CD4-positive, alpha-beta T cell treated with Interleukin-4 for 1 hour (primary cell): ENCODE measurements around the gene GALNT7.

ENCODE experiments used
- DNase-seq, 2 donors: peaks; one replicate each; pipeline ENCODE4 v3.0.0-alpha.2; 2020 to 2022

GALNT7 gene

DNA sequence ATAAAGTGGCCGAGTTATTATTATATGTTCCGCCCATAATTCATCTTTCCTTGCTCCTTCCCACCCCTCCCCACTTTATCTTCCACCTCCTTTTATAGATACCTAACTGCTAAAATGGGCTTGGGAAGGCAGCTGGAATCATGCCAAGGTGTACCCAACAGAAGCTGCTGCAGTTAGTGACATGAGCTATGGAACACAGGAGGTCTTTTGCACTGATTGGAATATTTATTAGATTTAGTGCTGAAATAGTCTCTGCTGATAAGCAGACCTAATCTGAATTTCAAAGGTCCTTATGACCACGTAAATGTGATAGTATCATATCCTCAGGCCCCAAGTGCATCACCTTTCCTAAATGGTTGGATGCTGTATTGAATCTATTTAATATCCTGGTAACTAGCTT, 100.7 kb downstream of the GALNT7 start:
- no peak for DNase-seq

DNA sequence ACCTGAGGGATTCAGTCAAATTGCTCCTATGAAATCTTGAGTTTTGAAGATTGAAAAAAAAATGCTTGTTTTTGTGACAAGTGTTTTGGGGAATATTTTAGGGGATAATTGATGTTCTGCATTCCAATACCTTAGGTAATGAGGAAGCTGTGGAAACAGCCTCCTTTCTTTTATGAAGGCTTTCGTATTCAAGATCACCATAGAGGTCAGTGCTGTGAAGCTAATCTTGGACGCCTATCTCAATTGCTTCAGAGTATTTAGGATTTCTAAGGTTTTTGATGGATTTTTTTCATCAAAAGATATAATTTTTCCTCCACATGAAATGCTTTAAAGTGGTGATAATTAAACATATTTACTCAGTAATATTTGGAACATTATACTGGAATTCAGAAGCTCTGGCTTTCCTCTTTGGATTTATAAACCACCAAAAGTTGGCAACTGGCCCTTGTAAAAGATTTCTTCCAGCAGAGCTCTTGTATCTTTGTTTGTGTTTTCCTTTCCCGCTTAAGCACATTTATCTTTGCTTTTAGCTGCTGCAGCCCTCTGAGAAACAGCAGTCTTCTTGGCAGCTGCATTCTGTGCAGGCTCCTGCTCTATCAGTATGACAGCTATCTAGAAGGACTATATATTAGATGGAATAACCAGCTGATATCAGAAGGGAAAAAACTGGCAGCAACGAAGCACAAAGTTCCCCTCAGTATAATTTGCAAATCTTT, 101.9 kb downstream of the GALNT7 start:
- DNase-seq: no peak

DNA sequence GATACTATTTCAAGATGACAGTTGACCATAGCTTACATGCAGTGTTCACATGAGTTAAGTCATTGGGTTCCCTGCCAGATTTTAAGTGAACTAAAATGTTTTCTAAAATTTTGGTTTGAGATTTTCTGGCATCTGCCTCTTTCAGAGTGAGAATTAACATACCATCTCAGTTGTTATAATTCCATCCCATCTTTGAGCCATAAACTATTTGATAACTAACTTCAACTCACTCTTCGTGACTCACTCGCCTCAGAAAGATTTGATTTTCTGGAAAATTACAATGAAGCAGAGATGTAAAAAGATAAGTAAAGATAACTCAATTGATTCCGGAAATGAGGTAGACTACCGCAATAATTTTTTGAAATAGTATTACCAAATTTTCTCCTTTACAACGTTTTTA, 103.7 kb downstream of the GALNT7 start:
- DNase-seq: no peak

DNA sequence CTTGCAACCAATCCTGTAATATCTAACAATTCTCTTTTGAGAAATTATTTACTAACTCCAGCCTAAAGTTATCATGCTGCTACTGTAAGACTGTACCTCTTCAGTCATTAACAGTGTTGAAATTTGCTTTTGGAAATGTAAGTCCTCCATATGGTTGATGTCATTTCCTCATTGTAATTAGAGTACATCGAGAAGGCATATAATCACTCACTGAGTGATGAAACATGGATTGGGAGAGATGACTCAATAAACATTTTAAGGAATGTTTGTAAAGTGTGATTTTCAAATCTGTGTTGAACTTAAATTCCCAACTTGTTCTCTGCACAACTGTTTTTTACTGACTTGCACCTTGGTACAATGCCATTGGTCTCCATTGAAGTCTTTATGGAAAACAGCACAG, 104.4 kb downstream of the GALNT7 start:
- no peak for DNase-seq

DNA sequence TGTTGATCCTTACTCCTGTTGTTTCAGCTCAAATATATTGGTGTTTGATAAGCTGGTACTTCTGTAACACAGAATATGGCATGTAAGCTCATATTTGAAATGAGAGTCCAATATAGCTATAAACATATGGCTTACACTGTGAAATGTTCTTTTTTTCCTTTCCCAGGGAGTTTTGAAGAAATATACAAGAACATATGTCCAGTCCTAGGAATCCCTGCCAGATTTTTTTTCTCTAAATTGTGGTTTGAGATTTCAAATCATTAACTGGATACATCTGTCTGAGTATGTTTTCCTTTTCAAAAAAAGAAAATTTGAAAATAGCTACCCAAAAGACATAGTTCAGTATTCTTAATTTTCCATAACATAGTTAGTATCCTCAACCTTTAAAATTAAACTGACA, 105.3 kb downstream of the GALNT7 start:
- no peak for DNase-seq

DNA sequence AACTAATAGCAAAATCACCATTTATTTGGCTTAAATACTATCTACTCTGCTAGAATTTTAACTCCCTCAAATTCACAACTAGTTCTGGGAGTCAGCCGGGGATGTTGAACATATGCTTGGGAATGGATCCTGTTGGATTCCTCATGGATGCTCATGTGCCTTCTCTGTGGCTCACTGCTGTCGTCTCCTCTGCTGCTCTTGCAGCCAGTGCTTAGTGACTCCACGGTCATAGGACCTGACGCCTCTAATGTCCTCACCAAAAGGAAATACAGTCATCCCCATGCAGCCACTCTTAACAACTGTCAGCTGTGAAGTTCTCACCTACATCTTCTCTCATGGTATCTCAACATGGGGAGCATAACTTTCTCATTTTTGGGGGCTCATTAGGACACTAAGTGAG, 106.1 kb downstream of the GALNT7 start:
- no peak for DNase-seq

DNA sequence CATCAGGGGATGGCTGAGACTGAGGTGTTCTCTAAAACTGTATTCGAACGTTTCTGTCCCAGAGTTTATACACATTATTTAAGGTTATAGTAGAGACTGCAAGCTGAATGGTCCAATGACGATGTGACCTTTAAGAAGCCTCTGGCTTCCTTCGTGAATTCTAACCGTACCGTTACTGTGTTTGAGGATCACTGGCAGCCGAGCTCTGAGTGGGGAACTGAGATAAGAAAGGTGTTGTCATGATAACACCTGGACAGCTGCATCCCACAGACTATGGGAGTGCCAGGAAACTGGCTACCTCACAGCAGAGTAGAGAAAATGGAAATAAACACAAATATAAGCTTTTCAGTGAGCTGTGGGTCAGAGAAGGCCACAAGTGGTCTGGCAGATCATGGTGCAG, 106.5 kb downstream of the GALNT7 start:
- no peak for DNase-seq

DNA sequence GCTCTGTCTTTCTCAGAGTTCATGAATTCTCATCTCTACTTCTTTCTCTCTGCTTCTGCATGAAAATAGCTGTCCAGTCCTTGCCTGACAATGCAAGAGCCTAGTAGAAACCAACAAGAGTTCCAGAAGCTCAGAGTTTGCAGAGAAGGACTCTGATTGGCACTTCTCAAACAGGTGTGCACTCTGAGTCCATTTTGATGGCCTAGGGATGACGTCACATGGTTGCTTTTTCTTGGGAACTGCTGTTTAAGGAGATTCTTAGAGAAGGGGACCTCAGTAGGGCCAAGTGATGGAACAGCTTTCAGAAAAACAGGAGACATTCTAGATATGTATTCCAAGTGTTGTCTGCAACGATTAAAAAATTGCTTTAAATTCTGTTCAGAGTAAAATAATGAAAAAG, 108.7 kb downstream of the GALNT7 start:
- no peak for DNase-seq

DNA sequence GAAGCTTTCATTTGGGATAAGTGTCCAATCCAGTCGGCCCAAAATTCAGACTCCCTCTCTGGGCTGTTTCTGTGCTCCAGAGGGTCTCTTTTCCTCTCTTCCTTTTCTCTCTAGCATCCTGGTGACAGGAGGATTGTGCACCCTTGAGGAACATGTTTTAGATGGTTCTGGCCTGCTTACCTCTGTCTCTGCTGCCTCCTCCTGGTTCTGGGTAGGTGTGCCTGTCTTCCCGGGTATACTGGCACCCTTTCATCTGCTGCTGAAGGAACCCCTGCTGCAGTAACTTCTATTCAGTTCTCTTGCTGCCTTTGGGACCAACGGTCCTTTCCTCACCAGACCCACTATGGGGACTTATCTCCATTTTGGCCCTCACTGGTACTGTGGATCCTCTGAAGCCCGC, 112.4 kb downstream of the GALNT7 start:
- DNase-seq: no peak

DNA sequence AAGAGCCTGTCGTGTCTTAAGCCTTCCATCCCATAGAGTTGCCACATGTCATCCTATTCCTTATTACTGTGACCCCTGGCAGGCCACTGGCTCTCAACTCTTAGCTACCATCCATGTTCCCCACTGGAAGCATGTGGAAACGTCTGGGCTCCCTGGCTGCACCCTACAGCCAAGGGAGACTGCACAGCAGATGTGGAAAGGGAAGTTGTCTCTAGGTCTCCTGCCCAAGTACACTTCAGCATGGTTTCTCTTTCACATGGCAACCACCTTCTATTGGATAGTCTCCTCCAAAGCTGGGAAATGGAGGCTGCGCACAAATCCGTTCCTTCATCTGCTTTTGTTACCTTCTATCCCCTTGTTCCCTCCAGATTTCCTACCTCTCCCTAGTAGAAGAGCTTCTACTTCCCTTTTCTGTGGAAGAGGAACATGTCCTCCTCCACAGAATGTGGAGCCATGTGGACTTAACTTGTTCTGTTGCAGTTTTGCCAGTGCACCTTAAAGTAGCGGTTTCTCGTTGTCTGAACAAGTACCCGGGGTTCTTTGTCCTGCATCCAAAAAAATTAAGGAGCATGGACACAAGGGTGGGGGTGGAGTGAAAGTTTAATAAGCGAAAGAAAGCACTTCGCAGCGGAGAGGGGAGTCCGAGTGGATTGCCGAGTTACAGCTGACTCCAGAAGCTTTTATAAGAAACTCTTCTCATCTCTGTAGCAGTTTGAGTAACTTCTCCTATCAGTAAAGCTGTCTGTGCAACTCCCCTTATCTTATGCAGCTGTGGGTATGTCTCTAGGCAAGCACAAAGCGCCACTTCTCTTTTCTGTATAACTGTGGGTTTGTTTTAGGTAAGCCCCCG, 113.0 kb downstream of the GALNT7 start:
- no peak for DNase-seq

DNA sequence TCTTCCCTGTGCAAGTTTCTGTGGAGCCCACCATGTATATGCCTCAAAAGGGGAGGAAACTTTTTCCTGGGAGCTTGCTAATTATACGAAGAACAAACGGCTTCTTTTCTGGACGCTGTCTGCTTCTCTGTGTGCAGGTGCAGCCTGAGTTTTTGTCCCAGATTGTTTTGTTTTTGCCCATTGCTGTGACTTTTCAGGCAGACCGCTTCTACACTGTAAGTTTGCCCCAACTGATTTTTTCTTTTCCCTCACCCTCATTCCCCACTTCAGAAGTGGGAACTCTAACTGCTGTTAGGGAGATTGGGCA, 113.6 kb downstream of the GALNT7 start:
- DNase-seq: no peak

DNA sequence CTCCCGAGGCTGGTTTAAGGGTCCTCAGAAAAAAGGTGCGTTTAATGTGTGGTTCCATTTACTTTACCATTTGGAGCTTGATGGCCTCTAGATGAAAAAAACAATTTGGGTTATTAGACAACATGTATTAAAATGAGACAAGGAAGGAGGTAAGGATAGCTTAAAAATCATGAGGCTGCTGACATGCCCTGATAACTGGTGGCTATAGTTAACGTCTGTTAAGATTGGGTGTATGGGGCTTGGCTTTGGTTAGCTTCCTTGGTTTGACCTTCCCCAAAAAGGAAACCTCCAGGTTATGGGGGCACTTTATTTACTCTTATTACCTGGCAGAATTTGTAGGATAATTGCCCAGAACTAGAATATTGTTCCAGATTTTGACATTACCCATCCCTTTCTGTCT, 114.0 kb downstream of the GALNT7 start:
- no peak for DNase-seq

DNA sequence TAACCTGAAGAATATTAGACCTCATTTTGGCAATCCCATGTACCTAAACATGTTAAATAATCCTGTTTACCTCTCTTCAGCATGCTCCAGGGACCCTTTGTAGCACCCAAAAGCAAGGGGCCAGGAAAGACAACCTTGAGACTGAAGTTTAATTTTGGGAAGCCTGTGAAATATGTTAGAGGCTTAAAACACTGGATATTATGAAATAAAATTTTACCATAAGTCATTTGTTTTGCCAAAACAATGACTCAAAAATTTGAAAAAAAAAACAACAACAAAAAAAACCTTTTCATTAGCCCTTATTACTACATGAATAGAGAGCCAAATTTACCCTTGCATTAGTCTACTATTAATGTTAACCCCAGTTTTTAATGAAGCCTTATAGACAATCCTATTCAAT, 115.9 kb downstream of the GALNT7 start:
- DNase-seq: no peak

DNA sequence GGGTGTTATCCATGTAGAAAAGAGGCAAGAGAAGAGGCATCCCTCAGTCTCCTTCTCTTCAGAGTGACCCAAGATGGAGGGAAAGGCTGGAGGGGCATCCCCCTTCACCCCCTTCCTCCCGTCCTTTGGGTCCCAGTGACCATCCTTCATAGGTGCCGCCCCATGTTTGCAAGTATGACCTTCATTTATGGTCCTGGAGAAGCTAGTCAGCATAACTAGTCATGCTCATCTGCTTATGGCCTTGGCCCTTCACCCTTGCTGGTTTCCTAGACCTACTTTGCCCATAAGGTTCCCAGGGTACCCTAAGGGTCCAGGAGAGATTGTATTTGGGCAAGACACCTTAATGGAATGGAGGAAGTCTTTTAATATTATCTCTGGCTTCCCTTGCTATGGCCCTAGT, 118.9 kb downstream of the GALNT7 start:
- no peak for DNase-seq

DNA sequence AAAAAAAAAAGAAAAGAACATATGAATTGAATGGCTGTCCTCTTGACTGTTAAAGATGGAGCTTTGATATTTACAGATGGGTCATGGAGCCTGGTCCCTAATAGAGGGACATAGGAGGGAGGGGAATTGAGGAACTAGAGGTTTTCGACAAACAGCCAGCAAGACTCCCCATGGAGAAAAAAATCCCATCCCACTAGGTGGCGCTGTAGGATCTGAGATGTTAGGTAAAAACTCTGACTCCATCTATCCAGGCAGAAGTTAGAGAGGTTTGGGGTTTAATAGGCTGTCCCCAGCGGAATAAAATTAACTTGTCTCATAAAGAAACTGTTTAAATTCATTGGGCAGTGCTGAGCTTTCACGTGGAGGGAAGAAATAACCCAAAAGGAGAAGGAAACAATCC, 119.7 kb downstream of the GALNT7 start:
- peak; percentile 58 to 64 for DNase-seq

DNA sequence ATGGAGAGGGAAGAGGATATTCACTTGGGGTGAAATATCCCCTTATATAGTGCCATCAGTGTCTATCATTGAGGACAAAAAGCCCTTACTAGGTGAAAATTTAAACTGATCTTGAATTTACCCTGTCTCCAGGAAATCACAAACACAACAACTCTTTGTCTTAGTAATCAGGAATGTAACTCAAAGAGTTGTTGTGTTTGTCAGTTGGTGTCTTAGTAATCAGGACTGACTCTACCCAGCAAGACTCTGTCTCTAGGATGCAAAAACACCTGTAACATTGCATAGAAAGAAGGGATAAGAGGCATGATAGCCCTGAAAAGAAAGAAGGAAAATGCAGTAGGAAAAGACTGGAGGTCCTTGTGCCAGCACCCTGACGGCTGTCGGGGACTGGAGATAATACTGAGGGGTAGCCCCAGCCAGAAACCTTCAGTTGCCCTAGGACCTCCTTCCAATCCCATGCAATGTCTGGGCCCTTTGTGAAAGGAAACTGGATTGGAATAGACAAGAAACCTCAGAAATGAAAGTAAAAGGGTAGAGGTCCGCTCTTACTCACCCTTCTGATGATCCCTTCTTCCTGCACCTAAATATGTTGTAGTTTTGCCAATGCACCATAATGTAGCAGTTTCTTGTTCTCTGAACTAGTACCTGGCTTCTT, 120.2 kb downstream of the GALNT7 start:
- DNase-seq: no peak

DNA sequence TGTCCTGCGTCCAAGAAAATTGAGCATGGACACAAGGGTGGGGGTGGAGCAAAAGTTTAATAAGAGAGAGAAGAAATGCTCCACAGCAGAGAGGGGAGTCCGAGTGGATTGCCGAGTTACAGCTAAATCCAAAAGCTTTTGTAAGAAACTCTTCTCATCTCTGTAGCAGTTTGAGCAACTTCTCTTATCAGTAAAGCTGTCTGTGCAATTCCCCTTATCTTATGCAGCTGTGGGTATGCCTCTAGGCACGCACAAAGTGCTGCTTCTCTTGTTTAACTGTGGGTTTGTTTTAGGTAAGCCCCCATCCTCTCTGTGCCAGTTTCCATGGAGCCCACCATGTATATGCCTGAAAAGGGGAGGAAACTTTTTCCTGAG, 120.7 kb downstream of the GALNT7 start:
- no peak for DNase-seq

DNA sequence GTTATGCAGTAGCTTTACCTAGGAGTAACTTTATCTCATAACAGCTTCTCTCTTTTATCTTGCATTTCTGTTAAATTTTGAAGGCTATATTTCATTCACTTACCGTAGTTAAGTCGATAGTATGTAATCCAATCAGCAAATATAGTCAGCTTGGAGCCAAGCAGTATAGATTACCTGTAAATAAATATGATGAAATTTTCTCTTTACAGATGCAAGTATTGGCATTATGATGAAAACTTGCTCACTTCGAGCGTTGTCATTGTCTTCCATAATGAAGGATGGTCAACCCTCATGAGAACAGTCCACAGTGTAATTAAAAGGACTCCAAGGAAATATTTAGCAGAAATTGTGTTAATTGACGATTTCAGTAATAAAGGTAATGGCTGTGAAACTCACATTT, 123.3 kb downstream of the GALNT7 start:
- DNase-seq: no peak

DNA sequence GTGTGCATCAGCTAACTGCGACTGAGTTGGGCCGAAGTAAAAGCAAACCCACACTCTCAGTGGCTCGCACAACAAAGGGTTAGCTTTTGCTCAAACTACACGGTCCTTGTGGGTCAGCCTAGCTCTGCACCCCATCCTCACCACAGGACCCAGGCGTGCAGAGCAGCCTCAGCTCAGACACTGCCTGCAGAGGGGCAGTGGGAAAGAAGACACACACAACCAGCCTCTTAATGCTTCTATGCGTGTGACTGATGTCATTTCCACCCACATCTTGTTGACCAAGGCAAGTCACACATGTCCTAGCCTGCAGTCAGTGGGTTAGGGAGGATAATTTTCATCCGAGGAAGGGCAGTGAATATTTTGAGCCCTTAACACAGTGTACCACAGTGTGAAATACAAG, 125.1 kb downstream of the GALNT7 start:
- DNase-seq: no peak

DNA sequence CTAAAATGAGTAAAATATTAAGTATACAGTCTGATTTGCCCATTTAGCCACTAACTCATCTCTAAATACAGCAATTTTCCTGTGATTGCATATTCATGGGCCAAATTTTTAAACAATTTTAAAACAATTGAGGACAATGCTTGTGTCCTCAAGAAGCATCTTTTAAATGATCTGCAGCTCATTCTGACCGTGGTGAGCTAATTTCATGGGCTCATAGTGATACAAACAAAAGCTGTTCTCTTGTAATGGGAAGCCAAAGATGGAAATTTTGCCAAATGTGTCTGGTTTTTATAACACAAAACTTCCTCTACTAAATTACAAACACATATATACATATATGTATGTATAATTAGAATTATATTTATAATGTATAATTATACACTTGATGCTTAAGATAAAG, 125.8 kb downstream of the GALNT7 start:
- DNase-seq: no peak

DNA sequence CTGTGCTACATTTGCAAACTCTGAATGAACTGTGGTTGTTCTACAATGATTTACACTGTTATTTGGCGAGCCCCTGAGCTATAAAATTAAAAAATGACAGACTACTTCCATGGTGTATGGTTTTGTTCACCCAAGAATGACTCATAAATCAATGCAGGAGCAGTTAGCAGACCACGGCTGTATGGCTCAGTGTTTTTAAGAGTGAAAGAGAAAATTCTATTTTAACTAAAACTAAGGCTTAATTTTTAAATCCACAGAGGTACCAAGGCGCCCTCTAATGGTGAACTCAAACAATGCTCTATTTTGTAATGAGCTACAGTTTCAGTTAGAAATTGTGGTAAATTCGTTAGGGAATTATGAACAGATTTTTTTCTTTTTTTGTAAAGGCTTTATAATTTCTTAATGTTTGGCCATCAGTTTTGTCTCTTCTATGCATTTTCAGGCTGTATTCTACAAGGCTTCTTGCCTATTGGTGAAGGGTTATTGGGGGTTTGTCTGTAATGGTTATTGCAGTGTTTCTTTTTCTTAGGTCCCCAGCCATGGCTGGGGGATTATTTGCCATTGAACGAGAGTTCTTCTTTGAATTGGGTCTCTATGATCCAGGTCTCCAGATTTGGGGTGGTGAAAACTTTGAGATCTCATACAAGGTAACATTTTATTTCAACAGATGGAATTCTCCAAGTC, 133.0 kb downstream of the GALNT7 start:
- peak in 1 of 2 donors; percentile 38 for DNase-seq

DNA sequence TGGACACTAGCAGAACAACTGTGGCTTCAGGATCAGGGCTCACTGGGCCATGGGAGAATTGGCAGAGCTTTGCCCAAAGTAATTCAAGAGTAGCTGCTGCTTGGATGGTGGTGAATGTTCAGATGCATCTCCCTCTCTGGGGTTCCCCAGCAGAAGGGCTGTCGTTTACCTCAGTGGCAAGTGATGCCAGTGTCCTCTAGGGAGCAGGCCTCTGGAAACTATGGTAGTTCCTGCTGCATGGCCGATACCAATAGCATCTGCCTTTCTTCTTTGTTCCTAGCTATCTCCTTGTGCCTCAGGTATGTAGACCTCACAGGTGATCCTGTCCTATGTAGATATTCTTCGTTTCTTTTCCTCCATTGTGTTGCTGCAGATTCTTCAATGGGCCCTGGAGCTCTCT, 139.2 kb downstream of the GALNT7 start:
- no peak for DNase-seq

DNA sequence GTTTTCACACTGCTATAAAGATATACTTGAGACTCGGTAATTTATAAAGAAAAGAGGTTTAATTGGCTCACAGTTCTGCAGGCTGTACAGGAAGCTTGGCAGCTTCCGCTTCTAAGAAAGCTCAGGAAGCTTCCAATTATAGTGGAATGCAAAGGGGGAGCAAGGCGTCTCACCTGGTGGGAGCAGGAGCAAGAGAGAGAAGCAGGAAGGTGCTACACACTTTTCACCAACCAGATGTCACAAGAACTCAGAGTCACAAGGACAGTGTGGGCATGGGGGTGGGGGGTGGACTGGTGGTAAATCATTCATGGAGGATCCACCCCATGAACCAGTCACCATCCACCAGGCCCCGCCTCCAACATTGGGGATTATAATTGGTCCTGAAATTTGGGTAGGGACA, 142.8 kb downstream of the GALNT7 start:
- DNase-seq: no peak

DNA sequence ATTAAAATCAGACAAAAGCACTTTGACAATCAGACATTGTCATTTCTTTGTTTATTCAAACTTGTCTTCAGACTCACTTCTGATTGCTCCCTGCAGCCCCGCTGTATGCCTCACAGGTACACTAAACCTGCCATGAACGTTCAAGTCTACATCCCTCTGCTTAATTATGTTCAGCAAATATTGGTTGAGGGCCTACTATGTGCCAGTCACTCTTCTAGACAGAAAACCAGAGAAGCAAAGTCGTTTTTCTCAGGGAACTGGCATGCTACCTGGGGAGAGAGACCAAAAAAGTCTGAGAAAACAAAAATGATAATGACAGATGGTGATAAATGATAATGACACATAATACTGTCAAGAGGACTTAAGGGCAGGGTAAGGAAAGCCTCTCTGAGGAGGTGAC, 146.1 kb downstream of the GALNT7 start:
- DNase-seq: no peak
